HG03175 (cell line): ENCODE results near the gene POLR2J3.
A peak's percentile ranks its signal among the peaks of the same experiment; 100 is the strongest.
"Not testable (repeated sequence)": the region's sequence is repeated elsewhere in the genome, so short reads cannot be mapped to it uniquely, and the experiment has no call there.

ENCODE experiments used
- ATAC-seq: cut with Tn5 transposase; IDR thresholded peaks from one replicate; pipeline ENCODE4 v1.9.1; 2021; ENCODE audit warnings: mild to moderate bottlenecking, moderate library complexity; ENCODE audit not compliant: unreplicated experiment

POLR2J3 gene

DNA sequence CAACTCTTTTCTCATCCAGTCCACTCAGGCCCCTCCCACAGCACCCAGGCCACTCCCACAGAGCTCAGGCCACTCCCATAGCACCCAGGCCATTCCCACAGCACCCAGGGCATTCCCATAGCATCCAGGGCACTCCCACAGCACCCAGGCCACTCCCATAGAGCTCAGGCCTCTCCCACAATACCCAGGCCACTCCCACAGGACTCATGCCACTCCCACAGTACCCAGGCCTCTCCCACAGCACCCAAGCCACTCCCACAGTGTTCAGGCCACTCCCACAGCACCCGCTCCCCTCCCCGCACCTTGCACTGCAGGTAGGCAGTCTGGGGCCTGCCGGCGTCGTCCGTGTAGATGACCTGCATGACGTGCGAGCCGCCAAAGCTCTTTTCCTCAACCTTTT is 17.5 kb upstream of the POLR2J3 start:
- ATAC-seq = peak; percentile 39

DNA sequence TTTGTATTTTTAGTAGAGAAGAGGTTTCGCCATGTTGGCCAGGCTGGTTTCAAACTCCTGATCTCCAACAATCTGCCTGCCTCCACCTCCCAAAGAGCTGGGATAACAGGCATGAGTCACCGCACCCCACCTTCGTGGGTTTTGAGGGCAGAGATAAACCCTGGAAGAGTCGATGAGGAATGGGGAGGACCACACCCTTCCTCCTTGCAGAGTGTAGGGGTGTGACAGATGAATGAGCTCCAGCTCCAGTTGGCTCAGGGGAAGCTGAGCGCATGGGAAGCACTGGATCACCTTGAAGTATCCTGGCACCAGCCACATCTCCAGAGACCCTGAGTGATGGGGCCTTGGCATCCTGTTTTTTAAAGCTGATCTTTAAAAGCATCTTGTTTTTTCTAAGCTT is 11.1 kb upstream of the POLR2J3 start:
- not testable (repeated sequence) for ATAC-seq

DNA sequence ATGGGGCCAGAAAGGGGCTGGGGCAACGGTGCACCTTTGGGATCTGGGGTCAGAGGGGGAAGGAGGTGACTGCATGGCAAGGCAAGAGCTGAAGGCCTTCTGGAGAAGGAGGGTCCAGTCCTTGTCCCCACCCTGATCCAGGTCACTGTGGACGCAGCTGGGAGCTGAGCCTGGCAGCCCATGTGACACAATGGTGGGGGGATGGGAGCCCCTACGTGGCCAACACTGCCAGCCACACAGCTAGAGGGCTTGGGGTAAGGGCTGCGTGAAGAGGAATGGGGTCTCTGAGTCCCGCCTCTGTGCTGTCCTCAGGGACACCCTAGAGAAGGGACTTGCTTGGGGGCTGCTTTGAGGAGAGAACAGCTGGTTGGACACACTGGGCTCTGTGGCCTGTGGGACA is 9.3 kb upstream of the POLR2J3 start:
- not testable (repeated sequence) for ATAC-seq

DNA sequence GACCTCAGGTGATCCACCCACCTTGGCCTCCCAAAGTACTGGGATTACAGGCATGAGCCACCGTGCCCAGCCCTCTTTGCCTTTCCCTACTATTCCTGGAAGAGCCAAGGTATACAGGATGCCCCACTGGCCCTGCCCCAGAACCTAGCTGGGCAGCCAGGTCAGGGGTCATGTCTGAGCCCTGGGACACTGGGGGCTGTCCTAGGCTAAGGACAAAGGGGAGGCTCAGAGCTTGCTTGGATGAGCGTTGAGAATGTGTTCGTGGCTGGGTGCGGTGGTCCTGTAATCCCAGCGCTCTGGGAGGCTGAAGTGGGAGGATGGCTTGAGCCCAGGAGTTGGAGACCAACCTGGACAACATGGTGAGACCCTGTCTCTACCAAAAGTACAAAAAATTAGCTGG is 6.1 kb upstream of the POLR2J3 start:
- ATAC-seq = not testable (repeated sequence)

DNA sequence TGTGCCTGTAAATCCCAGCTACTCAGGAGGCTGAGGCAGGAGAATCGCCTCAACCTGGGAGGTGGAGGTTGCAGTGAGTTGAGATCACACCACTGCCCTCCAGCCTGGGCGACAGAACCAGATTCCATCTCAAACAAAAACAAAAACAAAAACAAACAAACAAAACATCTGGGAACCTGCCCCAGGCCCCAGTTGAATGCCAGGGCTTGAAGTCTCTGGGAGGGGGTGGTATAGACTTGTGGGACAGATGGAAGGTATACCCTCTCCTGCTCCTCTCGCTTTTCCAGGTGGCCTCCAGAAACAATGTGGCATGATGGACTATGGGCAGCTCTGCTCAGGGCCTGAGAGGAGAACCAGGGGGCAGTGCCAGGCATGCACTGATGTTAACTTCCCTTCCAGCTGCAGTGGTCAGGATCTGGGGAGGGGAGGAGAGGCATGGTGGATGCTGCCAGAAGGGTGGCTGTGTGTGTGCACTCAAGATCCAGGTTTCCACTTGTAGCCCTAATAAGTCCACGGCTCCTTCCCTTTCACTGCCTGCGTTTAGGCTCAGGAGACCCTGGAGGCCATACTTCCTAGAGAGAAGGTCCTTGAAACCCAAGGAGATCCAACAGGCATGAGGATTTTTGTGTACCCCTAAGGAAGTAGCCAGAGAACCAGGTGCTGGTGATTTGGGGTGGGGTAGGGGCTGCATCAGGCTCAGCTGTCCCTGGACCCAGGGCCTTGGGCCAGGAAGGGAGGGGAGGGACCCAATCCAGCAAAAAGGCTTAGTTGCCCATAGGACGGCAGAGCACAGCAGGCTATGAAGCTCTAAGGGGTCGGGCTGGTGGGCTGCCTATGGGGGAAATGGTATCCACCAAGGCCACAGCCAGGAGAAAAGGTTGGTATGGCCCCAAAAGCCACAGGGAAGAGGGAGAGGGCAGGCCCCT is 5.2 kb upstream of the POLR2J3 start:
- ATAC-seq = not testable (repeated sequence)

DNA sequence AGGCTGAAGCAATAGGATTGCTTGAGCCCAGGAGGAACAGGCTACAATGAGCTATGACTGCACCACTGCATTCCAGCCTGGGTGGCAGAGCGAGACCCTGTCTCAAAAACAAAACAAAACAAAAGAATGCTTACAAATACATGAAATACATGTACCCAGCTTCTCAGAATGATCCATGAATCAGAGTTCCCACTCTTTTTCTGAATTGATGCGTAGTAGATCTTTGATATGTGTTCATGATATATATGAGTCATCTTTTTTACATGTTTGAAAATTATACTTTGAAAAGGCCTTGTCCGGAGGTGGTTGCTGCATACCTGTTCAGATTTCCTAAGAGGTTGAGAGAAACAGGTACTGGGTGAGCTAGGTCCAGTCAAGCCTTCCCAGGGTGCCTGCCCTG is 4.0 kb upstream of the POLR2J3 start:
- not testable (repeated sequence) for ATAC-seq

DNA sequence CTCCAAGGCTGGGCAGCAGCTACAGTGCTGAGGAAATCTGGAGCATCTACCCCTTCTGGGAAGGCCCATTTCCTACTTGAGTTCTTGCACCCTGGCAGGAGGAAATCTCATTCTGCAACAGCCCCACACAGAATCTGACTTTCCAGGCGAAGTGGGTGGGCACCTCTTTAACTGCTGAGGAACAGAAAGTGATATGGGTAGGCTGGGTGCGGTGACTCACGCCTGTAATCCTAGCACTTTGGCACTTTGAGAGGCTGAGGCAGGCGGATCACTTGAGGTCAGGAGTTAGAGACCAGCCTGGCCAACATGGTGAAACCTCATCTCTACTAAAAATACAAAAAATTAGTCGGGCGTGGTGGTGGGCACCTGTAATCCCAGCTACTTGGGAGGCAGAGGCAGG is 2.2 kb upstream of the POLR2J3 start:
- not testable (repeated sequence) for ATAC-seq

DNA sequence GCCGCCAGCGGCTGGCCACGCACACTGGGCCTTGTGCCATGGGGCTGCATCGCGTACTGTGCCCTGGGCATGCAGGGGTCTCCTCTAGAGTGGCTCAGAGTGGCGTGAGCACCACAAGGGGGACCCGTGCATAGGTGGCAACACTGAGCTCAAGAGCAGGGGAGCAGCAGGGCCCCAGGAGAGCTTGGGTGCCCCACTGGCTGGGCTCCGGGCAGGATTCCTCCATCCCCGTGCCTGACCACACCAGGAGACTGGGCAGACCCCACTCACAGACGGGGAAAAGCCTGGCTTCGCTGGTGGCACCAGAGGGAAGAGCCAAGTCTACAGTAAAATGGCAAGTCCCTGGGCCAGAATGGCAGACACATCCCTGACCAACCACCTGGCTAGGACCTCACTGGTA is 3.8 kb downstream of the POLR2J3 start:
- not testable (repeated sequence) for ATAC-seq

DNA sequence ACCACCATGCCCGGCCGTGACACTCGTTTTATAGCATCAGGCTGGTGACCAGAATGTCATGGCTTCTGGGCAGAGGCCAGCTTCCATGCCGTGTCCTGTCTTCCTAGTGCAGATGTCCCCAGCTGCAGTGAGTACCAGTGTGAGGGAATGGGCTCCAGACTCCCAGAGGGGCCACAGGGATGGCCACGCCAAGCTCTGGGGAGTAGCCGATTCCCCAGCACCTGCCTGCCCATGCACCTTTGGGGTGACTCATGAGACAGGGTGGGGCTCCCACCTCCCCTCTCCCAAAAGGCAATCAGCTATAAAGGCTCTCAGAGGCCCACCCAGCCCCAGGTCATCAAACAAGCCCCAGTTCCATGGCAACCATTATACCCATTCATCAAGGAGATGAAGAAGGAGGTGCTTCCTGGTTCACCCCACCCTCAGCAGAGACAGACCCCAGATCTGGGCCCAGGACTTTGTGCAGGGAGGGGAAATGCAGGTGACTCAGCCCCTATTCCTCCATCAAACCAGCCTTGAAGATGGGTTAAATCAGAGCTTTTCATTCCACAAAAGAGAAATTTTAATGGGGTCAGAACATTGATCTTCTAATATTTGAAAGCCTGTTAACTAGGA is 21.5 kb downstream of the POLR2J3 start, which contains the start of gene SPDYE2:
TSS of gene SPDYE2 (plus strand) at position 419 of the 615 bp plus-strand sequence. CDS start 2,030 bp downstream, outside the sequence.
- ATAC-seq = not testable (repeated sequence)

DNA sequence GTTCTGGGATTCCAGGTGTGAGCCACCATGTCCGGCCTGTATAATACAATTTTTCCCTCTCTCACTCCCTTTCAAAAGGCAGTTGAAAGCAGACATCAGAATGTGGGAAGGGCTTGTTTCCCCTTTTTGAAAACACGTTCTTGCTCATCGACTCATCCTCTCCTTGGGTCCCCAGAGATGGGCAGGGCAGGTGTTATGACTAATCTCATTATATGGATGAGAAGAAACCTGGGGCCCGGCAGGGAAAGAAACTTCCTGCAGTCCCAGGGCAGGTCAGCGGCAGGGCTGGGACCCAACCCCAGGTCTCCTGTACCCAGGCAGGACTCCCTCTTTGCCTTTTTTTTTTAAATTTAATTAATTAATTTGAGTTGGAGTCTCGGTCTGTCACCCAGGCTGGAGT is 26.0 kb downstream of the POLR2J3 start:
- ATAC-seq = peak; percentile 86

DNA sequence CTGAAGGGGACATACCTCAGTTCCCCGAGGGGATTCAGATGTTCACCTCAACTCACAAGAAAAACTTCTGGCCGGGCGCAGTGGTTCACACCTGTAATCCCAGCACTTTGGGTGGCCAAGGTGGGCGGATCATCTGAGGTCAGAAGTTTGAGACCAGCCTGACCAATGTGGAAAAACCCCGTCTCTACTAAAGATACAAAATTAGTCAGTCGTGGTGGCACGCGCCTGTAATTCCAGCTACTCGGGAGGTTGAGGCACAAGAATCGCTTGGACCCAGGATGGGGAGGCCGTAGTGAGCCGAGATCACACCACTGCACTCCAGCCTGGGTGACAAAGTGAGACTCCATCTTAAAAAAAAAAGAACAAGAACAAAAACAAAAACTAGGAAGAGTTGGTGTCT is 27.1 kb downstream of the POLR2J3 start:
- ATAC-seq = not testable (repeated sequence)

DNA sequence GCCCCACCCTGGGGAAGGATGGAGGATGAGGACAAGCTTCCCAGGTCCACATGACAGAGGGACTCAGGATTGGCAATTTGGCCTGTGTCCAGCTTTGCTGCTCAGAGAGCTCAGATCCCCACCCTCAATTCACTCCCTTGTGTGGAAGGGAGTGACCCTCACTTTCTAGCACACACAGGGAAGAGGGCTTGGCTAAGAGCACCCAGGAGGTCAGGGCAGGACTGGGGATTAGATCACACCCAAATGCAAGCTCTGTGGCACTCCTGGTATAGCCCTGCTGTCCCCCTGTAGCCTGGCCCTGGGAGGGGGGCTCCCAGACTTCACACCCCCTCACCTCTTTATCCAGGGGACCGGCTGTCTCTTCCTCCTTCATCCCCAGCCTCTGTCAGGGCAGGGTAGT is 28.0 kb downstream of the POLR2J3 start:
- ATAC-seq = not testable (repeated sequence)

DNA sequence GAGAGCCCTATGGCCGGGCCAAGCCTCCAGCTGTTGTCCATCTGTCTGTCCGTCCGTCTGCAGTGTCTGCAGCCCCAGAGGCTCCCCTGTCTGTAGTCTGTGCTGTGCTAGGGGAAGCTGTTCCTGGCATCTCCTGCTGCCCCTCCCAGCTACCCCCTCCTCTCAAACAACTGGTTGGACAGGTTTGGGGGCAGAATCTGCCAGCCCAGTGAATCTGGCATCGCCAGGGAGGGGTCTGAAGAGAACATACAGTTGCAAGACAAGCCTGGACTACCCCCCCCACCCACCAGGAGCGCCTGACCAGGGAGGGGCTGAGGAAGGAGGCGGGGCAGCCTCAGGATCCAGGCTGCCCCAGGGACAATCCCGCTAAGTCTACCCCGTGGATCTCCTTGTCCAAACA is 28.8 kb downstream of the POLR2J3 start, which contains the start of gene UPK3BL2:
TSS of gene UPK3BL2 (minus strand) at position 101 of the 400 bp plus-strand sequence. CDS start at position 41, 60 bp downstream.
- not testable (repeated sequence) for ATAC-seq

DNA sequence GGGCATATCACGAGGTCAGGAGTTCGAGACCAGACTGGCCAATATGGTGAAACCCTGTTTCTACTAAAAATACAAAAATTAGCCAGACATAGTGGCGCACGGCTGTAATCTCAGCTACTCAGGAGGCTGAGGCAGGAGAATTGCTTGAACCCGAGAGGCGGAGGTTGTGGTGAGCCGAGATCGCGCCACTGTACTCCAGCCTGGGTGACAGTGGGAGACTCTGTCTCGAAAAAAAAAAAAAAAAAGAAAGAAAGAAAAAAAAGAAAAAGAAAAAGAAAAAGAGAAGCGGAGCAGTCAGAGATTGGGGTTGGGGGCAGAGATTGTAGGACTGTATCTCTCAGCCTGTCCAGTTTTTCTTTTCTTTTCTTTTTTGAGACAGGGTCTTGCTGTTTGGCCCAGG is 29.6 kb downstream of the POLR2J3 start:
- not testable (repeated sequence) for ATAC-seq

DNA sequence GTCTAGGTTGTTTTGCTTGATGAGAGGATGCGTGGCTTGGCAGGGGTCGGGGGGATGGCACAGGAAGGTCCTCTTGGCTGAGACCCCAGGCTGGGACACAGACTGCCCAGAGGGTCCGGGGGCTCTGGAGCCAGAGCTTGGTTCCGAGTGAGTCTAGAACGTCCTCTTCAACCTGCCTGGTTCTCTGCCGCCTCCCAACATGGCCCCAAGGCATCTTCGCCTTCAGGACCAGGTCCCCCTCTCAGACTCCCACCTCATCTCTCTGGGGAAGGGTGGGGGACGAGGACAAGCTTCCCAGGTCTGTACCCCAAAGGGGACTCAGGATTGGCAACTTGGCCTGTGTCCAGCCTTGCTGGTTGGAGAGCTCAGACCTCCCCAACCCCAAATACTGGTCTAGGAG is 30.3 kb downstream of the POLR2J3 start:
- ATAC-seq = not testable (repeated sequence)

DNA sequence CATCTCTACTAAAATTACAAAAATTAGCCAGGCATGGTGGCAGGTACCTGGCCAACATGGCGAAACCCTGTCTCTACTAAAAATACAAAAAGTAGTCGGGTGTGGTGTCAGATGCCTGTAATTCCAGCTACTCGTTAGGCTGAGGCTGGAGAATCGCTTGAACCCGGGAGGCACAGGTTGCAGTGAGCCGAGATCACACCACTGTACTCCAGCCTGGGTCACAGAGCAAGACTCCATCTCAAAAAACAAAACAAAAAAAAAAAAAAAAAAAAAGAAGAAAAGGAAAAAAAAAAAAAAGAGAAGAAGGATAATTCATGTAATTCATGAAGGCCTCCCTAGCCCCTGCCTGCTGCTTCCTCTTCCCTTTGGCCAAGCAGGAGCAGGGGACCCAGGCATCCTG is 31.8 kb downstream of the POLR2J3 start:
- ATAC-seq = not testable (repeated sequence)

DNA sequence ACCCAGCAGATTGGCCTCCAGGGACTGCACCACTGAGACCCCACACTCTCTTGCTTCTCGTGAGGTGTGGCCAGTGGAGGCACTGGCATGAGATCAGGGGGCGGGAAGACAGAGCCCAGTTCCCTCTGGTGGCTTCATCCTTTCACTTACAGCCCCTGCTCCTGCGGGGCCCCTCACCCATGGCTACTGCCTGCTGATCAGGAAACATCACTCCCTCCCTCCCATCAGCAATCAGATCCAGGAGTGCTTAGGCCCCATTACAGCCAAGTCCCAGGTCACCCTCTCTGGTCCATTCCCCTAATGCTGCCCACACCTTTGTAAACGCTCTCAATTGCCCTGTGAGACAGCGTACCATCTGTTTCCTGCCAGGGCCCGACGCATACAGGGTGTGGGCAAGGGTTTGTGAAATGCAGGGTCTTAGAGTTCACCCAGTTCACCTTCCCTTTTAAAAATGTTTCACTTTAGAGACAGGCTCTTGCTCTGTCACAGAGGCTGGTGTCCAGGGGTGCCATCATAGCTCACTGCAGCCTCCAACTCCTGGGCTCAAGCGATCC is 37.2 kb downstream of the POLR2J3 start:
- ATAC-seq = not testable (repeated sequence)

DNA sequence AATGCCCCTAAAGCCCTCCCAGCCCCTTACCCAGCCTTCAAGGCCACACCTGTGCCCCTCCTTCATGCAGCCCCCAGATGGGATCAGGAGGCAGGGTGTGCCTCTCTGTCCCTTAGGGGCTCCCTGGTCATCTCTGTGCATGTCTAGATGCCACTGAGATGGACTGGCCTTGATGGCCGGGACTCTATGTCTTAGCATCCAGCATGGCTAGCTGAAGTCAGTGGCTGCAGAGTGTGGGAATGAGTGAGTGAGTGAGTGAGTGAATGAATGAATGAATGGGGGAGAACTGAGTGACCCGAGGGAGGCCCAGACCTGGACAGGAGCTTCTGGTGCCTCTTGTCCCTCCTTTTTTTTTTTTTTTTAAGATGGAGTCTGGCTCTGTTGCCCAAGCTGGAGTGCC is 40.3 kb downstream of the POLR2J3 start:
- ATAC-seq = not testable (repeated sequence)

DNA sequence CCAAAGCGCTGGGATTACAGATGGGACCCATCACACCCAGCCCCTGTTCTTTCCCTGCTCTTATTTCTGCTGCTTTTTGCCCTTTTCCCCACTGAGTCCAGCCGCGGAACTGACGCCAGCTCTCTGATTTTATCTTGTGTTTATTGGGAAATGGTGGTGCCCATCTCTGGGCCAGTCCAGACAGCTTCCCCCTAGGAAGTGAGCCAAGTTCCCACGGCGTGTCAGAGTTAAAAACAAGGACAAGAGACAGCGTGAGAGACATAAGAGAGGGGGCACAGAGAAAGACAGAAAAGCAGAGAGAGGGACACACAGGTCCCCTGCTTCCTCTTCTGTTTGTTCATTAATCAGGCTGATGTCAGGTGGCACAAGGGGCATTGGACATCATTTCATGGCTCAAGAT is 40.8 kb downstream of the POLR2J3 start:
- ATAC-seq = not testable (repeated sequence)

DNA sequence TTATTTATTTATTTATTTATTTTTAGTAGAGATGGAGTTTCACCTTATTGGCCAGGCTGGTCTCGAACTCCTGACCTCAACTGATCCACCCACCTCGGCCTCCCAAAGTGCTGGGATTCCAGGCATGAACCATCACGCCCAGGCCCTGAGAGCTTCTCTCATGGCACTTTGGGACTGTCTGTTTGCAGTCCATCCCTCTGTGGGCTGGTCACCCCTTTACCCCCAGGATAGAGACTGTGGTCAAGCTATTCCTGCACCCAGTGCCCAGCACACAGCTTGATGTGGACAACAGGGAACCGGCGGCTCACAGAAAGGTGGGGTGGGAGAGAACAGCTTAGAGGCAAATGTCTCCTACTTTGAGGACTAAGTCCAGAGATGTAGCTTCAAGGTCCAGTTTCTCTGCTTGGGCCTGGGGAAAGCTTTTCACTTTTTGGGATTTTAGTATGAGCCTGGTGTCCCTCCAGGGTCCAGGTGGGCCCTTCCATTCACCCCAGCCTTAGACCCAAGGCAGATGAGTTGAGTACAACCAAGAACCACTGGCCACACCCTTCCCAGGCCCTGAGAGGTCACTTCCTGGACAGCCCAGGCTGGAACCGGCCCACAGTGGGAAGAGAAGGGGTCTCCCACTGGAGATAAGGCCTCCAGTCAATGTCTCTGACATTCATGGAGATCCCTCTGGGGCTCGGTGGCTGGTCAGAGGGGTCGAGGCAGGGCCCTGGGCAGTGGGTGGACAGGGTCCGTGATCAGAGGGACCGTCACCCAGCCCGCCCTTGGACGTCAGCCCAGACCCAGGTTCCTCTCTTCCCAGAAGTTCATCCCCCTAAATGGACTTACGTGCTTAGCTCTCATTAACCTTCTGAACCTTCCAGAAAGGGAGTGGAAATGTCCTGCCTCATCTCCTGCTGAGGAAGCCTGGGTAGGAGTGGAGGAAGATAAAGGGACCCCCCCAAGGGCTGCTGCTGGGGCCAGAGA is 44.3 kb downstream of the POLR2J3 start:
- not testable (repeated sequence) for ATAC-seq
